Activated CD4-positive, alpha-beta memory T cell treated with anti-CD3 and anti-CD28 coated beads for 36 hours (primary cell): ENCODE measurements around the gene TBXT. TPM values are rescaled to one million over a fixed set of nuclear protein-coding genes. Genes with fewer than 3 reads are reported as not detected.
A peak's percentile ranks its signal among the peaks of the same experiment; 100 is the strongest.

ENCODE experiments used
- CTCF ChIA-PET: fragments of 350-600 bp; sonication (Branson Sonifier 250); formaldehyde crosslinking; loops from one replicate; lab custom pipeline; 2021; ENCODE audit warnings: antibody characterized with exemption, inconsistent platforms; lab: Charles Lee
- POLR2A ChIA-PET: fragments of 350-600 bp; sonication (Branson Sonifier 250); formaldehyde crosslinking; loops from one replicate; lab custom pipeline; 2021; ENCODE audit warnings: antibody characterized with exemption; lab: Charles Lee
- DNase-seq: peaks from one replicate; pipeline ENCODE4 v3.0.0-alpha.2; 2020
- H3K27ac Mint-ChIP-seq: one replicate; pipeline ENCODE4 v1.8.0; 2021; ENCODE audit warnings: mixed read lengths
- H3K27me3 Mint-ChIP-seq: one replicate; pipeline ENCODE4 v1.8.0; 2021; ENCODE audit warnings: mixed read lengths
- H3K36me3 Mint-ChIP-seq: one replicate; pipeline ENCODE4 v1.8.0; 2021; ENCODE audit warnings: mixed read lengths
- H3K4me1 Mint-ChIP-seq: one replicate; pipeline ENCODE4 v1.8.0; 2021; ENCODE audit warnings: low read depth, mixed read lengths
- H3K4me3 Mint-ChIP-seq: one replicate; pipeline ENCODE4 v1.8.0; 2021; ENCODE audit warnings: mild to moderate bottlenecking, mixed read lengths
- H3K9me3 Mint-ChIP-seq: one replicate; pipeline ENCODE4 v1.8.0; 2021; ENCODE audit warnings: mixed read lengths
- intact Hi-C: fragments of 100-400 bp; cut with micrococcal nuclease; formaldehyde crosslinking; loops from one replicate; pipeline ENCODE4 v1.15.1; 2023
- total RNA-seq, 2 experiments: library from RNA; stranded (reverse); gene quantifications; one replicate each; pipeline ENCODE4 v1.2.3, GENCODE V29; 2021

The TBXT gene
- total RNA-seq, 2 experiments from 2014 or later: not detected

DNA sequence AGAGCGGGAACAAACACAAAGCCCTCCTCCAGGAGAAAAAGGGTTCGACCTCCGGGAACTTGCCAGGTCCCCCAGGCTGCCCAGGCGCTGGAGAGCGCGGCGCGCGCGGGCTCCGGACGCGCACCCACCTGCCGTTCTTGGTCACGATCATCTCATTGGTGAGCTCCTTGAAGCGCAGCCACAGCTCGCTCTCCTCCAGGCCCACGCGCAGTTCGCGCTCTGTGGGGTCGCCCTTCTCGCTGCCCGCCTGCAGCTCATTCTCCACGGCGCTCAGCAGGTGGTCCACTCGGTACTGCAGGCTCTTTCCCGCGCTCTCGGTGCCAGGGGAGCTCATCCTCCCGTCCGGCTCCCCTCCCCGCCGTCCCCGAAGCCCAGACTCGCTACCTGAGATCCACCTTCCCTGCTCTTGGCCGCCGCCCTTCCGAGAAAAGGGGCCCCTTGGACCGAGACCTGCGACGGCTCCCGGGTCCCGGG is 356 bp downstream of the TBXT start:
- intact Hi-C loops: no loop called here

DNA sequence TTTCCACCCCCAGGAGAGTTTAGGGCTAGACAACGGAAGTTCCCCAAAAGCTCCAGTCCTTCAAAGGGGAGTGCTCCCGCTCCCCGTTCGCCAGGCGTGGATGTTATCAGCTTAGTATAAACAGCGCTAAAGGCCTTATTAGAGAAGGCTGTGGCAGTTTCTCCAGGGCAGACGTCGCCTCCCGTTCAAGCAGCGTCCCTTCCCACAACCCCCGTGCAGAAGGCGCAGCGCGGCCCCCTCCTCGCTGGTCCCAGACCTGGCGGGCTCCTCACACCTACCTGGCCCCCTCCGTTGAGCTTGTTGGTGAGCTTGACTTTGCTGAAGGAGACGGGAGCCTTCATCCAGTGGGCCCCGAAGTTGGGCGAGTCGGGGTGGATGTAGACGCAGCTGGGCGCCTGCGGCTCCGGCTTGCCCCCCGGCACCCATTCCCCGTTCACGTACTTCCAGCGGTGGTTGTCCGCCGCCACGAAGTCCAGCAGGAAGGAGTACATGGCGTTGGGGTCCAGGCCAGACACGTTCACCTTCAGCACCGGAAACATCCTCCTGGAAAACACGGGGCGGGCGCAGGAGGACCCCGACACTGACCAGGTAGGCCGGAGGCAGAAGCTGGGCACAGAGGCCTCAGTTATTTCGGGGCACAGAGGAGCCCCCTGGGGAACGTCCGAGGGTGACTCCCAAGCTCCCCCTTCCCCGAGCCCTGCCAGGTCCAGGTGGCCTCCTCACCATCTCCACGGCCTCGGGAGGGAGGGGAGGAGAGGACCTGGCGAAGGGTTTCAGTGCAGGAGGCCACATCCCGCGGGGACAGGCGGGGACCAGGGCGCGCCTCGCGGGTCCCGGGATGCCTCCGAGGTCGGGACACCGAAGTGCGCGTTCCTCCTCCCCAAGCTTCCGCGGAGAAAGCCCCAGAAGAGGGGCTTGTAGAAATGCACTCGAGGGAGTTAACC is 1.1 kb downstream of the TBXT start:
- intact Hi-C loops: no loop called here
- Mint-ChIP-seq H3K27me3 (peaks cover 59% of the 10 kb centered on the region), H3K4me3 (no peak overlapping the region), H3K9me3 (no peaks in the 10 kb centered on the region), H3K27ac (no peak overlapping the region), H3K4me1 (peaks cover 7% of the 10 kb centered on the region), H3K36me3 (peaks cover 2% of the 10 kb centered on the region)
- POLR2A ChIA-PET: no interaction called here
- no peak for DNase-seq
- CTCF ChIA-PET: no interaction called here

More for the DNA sequence above, 356 bp downstream of the TBXT start:
- Mint-ChIP-seq H3K4me3 (no peak overlapping the region), H3K36me3 (peaks cover 2% of the 10 kb centered on the region), H3K4me1 (peaks cover 7% of the 10 kb centered on the region), H3K9me3 (no peaks in the 10 kb centered on the region), H3K27me3 (peaks cover 58% of the 10 kb centered on the region), H3K27ac (no peak overlapping the region)
- DNase-seq: no peak
- POLR2A ChIA-PET: no interaction called here
- CTCF ChIA-PET: no interaction called here

DNA sequence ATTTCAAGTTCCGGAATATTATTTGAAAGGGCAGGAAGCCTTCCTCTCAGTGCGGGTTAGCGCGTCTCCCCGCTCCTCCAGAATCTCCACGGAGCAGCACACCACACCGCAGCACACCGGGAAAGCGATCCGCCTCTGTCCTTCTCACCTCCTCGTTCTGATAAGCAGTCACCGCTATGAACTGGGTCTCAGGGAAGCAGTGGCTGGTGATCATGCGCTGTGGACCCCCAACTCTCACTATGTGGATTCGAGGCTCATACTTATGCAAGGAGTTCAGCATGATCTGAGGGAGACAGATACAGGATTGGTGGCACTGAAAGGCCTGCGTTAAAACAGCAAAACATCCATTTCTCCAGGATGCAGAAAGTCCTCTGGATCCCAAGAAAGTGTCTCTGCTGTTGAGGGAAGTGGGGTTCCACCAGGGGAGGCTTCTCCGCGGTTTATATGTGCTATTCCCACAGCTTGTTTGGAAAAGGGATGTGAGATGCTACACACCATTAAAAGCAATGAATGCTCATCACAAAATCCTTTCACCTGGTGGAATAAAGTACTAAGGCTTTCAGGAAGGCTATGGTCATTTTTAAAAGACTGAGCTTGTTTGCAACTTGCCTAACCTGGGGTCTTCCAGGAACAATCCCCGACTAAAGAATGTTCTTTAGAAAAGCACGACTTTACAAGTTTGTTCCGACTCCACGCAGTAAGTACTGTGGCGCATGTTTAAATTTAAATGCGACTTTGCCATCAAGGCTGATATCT is 1.9 kb downstream of the TBXT start:
- H3K36me3 Mint-ChIP-seq: peaks cover 2% of the 10 kb centered on the region
- no peak overlapping the region for H3K4me3 Mint-ChIP-seq
- intact Hi-C loops: no loop called here
- H3K27ac Mint-ChIP-seq: no peak overlapping the region
- DNase-seq: no peak
- ChIA-PET CTCF (no interaction called here), POLR2A (no interaction called here)
- H3K4me1 Mint-ChIP-seq: peaks cover 7% of the 10 kb centered on the region
- H3K9me3 Mint-ChIP-seq: no peaks in the 10 kb centered on the region
- peaks cover 57% of the 10 kb centered on the region for H3K27me3 Mint-ChIP-seq

DNA sequence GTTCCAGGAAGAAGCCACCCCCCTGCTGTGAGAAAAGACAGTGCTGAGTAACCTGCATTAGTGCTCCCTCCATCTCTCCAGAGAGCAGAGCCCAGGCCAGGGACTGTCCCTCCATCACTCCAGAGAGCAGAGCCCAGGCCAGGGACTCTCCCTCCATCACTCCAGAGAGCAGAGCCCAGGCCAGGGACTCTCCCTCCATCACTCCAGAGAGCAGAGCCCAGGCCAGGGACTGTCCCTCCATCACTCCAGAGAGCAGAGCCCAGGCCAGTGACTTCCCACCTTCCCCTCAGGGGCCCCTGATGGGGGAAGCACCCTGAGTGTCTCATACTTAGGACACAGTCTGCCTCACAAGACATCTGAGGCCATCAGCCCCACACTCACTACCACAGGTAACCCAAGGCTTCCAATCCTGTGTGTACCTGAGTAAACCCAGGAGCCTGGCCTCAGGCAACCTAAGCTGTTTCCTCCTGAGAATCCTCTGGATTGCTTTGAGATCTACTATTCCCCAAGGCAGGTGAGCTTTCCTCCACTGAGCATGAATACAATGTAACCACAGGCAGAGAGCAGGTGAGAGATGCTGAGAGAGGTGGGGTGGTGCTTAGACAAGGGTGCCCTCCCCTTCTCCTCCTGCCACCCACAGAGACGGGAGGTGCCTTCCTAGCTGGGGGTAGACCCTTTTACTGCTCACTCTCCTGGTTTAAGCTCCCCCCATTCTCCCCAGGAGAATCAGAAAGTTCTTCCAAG is 4.9 kb downstream of the TBXT start:
- POLR2A ChIA-PET: no interaction called here
- H3K27ac Mint-ChIP-seq: no peak overlapping the region

DNA sequence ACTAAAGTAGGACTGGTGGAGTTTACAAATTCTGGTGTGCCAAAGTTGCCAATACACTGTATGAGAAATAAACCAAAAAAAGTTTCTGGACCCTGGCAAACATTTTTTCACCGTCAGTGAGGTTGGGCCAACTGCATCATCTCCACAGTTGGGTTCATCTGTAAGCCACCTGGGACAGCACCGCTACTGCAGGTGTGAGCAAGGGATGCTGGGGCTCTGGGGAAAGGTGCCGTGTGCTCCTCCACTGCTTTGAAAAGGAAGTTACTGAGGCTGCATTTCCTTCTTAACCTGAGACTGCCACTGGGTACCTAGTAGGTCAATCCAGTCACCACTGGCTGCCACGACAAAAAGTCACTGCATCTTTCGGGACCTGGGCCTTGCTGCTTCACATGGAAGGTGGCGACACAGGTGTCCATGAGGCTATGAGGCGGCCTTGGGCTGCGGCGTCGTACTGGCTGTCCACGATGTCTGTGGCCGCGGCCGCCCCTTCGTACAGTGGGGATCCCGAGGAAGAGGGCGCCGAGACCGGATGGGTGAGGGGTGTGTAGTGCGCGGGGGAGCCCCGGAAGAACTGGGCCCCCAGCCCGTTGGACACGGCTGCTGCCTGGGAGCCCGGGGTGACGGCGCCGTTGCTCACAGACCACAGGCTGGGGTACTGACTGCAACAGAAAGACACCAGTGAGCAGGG is 9.6 kb downstream of the TBXT start:
- H3K27me3 Mint-ChIP-seq: peaks cover 14% of the 10 kb centered on the region
- no peak overlapping the region for H3K27ac Mint-ChIP-seq
- H3K36me3 Mint-ChIP-seq: no peaks in the 10 kb centered on the region
- H3K4me3 Mint-ChIP-seq: no peak overlapping the region
- DNase-seq: no peak
- ChIA-PET POLR2A (no interaction called here), CTCF (interaction anchor here (0.7 kb wide), 1 partner anchor 24 kb away, joined by 3 read pairs; no protein-coding TSS in a partner anchor)
- intact Hi-C loops: no loop called here
- H3K4me1 Mint-ChIP-seq: no peaks in the 10 kb centered on the region
- H3K9me3 Mint-ChIP-seq: no peaks in the 10 kb centered on the region

More for the DNA sequence above, 4.9 kb downstream of the TBXT start:
- Mint-ChIP-seq H3K4me1 (no peaks in the 10 kb centered on the region), H3K4me3 (no peak overlapping the region), H3K9me3 (no peaks in the 10 kb centered on the region), H3K36me3 (no peaks in the 10 kb centered on the region), H3K27me3 (peaks cover 39% of the 10 kb centered on the region)
- CTCF ChIA-PET: no interaction called here
- DNase-seq: peak; percentile 50
- intact Hi-C loops: no loop called here

DNA sequence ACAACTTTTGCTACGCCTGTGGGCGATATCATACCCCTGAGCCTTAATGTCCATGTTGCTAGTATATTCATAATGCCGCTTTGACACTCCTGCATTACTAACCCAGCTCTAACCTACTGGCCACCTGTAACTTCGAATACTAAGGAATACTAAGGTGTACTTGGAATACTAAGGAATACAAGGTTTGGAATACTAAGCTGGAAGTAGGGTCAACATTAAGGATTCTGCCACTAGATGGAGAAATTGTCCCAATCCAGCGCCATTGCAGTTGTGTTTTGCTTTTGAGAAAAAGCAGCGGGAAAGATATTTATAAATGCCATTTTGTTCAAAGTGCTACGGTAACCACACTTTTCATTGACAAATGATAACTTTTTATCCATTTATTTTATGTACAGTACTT is 10.7 kb downstream of the TBXT start:
- CTCF ChIA-PET: no interaction called here
- POLR2A ChIA-PET: no interaction called here
- intact Hi-C loops: no loop called here
- Mint-ChIP-seq H3K4me3 (no peak overlapping the region), H3K4me1 (no peaks in the 10 kb centered on the region), H3K9me3 (no peaks in the 10 kb centered on the region), H3K36me3 (no peaks in the 10 kb centered on the region), H3K27ac (no peak overlapping the region), H3K27me3 (peaks cover 11% of the 10 kb centered on the region)
- DNase-seq: no peak

DNA sequence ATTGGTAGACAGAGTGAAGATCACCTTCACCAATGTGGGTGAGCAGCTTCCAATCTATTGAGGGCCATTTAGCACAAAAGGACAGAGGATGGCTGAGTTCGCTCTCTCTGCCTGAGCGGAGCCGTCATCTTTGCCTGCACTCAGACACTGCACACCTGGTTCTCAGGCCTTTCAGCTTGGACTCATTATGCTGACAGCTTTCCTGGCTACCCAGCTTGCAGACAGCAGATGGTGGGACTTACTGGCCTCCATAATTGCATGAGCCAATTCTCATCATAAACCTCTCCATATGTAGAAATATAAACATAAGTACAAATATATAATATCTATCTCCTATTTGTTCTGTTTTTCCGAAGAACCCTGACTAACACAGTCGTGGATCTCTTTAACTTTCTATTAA is 13.7 kb downstream of the TBXT start:
- H3K4me3 Mint-ChIP-seq: no peak overlapping the region
- intact Hi-C loops: no loop called here
- no peak for DNase-seq
- CTCF ChIA-PET: no interaction called here
- H3K27ac Mint-ChIP-seq: no peak overlapping the region
- H3K27me3 Mint-ChIP-seq: peaks cover 11% of the 10 kb centered on the region
- H3K36me3 Mint-ChIP-seq: no peaks in the 10 kb centered on the region
- no peaks in the 10 kb centered on the region for H3K4me1 Mint-ChIP-seq
- peaks cover 10% of the 10 kb centered on the region for H3K9me3 Mint-ChIP-seq
- POLR2A ChIA-PET: no interaction called here

DNA sequence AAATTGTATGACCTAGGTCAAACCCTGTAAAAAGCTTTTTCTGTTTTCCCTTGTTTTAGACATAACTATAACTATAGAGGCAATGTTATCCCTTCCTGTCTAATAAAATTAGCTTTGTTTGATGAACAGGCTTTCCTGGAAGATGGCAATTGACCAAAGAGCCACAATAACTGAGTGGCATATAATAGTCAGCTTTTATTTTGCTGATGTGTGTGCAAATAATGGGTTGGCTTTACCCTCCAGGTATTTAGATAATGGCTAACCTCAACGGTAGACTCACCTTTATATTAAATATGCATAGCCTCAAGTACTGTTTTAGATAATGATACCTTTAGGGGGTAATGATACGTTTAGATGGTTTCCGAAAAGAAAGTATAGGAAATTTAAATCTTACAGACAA is 15.0 kb downstream of the TBXT start:
- ChIA-PET POLR2A (no interaction called here), CTCF (no interaction called here)
- Mint-ChIP-seq H3K36me3 (no peaks in the 10 kb centered on the region), H3K9me3 (peaks cover 10% of the 10 kb centered on the region), H3K4me3 (no peak overlapping the region), H3K27ac (no peak overlapping the region), H3K4me1 (no peaks in the 10 kb centered on the region), H3K27me3 (peaks cover 11% of the 10 kb centered on the region)
- intact Hi-C loops: no loop called here
- no peak for DNase-seq

DNA sequence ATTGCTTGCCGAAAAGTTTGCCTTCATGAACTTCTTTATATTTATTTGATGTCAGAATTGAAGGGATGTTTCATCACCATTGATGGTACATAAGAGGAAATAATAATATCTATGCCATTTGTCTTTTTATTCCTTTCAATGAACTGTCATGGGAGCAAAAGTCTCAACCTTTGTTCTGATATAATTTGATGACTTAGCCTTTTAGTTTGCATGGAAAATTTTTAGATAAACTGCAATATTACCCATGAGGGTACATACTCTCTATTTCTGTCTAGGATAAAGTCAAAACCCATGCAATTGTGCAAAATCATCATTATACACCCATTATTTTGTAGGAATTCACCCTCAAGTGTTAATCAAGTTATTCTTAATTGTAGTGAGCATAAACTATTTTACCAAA is 15.9 kb downstream of the TBXT start:
- H3K4me1 Mint-ChIP-seq: no peaks in the 10 kb centered on the region
- ChIA-PET CTCF (no interaction called here), POLR2A (no interaction called here)
- peaks cover 10% of the 10 kb centered on the region for H3K9me3 Mint-ChIP-seq
- no peaks in the 10 kb centered on the region for H3K36me3 Mint-ChIP-seq
- no peak overlapping the region for H3K27ac Mint-ChIP-seq
- H3K27me3 Mint-ChIP-seq: peaks cover 7% of the 10 kb centered on the region
- no peak for DNase-seq
- H3K4me3 Mint-ChIP-seq: no peak overlapping the region
- intact Hi-C loops: no loop called here

DNA sequence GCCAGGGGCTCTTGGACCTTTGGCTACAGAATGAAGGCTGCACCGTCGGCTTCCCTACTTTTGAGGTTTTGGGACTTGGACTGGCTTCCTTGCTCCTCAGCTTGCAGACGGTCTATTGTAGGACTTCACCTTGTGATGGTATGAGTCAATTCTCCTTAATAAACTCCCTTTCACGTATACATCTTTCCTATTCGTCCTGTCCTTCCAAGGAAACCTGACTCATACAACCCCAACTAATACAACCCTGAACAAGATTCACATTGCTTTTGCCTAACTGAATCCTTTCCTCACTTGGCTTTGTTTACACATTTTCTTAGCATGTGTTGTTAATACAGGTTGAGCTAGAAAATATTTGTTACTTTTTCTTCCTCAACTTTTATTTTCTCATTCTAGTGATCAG is 21.9 kb downstream of the TBXT start:
- intact Hi-C loops: no loop called here
- peaks cover 2% of the 10 kb centered on the region for H3K9me3 Mint-ChIP-seq
- H3K4me3 Mint-ChIP-seq: no peak overlapping the region
- no peak for DNase-seq
- H3K27me3 Mint-ChIP-seq: peaks cover 5% of the 10 kb centered on the region
- no peak overlapping the region for H3K27ac Mint-ChIP-seq
- ChIA-PET CTCF (no interaction called here), POLR2A (no interaction called here)
- H3K36me3 Mint-ChIP-seq: no peaks in the 10 kb centered on the region
- H3K4me1 Mint-ChIP-seq: no peaks in the 10 kb centered on the region

DNA sequence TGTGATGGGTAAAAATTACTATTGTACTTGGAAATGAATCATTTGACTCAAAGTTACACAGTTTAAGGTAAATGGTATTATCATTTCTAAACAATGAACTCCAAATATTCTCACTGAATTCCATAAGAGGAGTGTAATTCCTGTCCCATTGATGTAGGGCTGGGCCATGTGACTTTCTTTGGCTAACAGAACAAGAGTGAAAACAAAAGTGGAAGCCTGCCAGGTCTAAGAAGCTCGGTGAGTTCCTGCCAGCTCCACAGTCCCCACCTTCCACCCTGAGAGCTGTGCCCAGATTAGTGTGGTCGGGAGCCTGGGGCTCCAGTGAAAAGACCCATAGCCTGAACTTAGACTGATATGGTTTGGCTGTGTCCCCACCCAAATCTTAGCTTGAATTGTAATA is 24.6 kb downstream of the TBXT start:
- CTCF ChIA-PET: no interaction called here
- Mint-ChIP-seq H3K4me3 (no peak overlapping the region), H3K27me3 (peaks cover 4% of the 10 kb centered on the region), H3K4me1 (no peaks in the 10 kb centered on the region), H3K27ac (no peak overlapping the region), H3K9me3 (no peaks in the 10 kb centered on the region), H3K36me3 (no peaks in the 10 kb centered on the region)
- intact Hi-C loops: no loop called here
- no peak for DNase-seq
- POLR2A ChIA-PET: no interaction called here
